Activated naive CD4-positive, alpha-beta T cell treated with Interleukin-2 at 50 U/mL for 16 hours (primary cell): ENCODE measurements around the gene SH3BGR.
"Not testable (repeated sequence)": the region's sequence is repeated elsewhere in the genome, so short reads cannot be mapped to it uniquely, and the experiment has no call there.

ENCODE experiments used
- DNase-seq: peaks from one replicate; pipeline ENCODE4 v3.0.0-alpha.2; 2020

Gene SH3BGR

GRCh38 chr21:39451332-39452206 is at the start of gene SH3BGR:
TSS of gene SH3BGR (plus strand) at chr21:39451970. CDS start at chr21:39452097, 127 bp downstream.
- DNase-seq = no peak

DNA sequence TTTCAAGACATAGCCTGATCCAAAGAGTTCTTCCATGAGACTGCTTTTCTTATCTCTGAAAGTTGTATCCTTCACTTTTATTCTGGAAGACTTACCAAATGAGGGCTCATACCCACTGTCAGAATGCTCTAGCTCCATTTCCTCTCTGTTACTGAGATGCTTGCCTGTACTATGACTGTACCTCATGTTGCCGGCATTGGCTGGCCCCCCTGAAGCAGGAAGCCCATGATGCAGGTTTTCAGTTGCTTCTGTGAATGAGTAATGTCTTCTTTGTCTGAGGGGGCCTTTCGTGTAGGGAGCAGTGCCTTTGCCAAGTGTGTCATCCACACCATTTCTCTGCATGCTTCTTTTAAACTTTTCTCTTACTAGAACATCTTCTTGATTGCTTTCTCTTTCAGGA is 45.7 kb upstream of the SH3BGR start:
- DNase-seq = no peak

DNA sequence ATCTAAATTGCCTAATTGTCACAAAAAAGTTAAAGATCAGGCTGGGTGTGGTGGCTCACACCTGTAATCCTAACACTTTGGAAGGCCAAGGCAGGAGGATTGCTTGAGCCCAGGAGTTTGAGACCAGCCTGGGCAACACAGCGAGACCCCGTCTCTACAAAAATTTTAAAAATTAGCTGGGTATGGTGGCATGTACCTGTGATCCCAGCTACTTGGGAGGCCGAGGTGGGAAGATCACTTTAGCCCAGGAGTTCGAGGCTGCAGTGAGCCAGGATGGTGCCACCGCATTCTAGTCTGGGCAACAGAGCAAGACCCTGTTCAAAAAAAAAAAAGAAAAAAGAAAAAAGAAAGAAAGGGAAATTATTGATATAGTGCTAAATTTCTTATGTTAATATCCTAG is 32.6 kb upstream of the SH3BGR start:
- DNase-seq = not testable (repeated sequence)

DNA sequence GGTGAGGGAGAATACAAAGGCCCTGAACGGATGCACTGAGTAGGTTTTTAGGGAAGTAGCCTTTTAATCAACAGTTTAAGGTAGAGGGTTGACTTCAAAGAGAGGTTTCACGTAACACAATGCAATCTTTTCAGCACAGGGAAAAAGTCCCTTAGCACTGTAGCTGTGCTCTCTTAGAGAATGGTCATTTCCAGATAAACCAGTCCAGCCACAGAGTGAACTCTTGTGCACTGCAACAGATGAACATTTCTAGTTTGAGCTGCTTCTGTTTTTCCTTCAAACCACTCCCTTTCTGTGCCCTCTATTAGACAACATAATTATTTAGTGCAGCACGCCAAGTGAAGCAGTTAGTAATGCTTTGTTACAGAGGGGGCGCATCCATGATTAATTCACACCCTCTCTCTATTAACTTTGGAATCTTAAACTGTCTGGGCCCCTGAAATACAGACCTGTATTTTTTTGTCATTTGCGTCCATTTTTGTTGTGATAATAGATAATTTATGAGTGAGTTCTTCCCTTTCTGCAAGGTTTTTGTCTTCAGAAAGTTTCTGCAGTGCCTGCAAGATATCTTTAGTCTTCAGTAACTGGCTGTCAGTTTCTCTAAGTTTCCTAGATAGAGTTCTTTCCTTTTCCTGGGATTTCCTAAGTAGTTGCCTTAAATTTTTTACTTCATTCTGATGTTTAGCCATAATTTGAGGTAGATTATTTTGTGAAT is 29.1 kb upstream of the SH3BGR start:
- DNase-seq = no peak

DNA sequence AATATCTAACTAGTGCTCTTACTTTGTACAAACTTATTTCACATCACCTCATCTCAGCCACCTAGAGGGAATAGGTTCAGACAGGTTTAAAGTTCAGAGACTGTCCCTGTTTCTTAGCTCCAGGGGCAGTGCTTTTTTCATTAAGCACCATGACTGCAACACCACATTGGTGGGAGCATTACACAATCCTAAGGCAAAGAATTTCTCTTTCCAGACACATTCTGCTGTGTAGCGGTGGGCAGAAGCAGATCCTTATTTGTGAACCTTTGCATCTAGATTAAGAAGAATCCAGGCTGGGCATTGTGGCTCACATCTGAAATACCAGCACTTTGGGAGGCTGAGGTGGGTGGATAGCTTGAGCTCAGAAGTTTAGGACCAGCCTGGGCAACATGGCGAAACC is 22.3 kb upstream of the SH3BGR start:
- no peak for DNase-seq

DNA sequence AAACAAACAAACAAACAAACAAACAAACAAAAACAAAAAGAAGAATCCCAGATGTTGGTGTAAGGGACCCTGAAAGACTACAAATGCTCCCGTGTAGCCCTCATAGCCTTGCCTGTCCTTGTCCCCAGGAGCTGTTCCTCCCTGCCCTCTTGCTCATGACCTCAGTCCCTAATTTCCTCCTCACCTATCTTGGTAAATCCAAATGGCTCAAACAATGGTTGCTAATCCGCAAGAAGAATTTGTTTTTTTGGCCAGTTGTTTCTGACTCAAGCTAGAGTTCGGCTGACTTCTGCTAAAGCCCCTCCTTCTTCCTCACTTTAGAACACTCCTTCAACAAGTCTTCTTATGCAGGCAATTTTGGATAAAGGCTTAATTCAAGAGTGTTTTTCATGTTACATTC is 21.8 kb upstream of the SH3BGR start:
- DNase-seq = no peak

- no peak for DNase-seq
These were observed 21.3 kb upstream of the SH3BGR start for GRCh38 chr21:39430457-39430856.

- DNase-seq = no peak
These were observed 20.8 kb upstream of the SH3BGR start for GRCh38 chr21:39430954-39431353.

DNA sequence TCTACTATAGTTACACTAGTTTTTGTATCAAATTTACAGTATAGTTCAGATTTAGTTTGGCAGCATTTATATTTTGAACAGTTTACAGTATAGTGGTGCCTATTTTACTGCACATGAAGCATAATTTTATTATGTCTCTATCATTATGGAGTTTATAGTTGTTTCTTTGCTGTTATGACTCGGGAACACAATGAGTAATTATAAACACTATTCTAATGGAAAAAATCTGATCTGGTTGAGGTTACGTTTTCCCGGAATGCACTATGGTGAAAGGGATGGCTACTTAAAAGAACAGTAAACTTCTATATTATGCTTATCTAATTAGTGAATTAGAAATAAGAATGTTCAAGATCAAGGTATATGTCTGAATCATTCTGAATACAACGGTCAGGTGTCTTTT is 16.8 kb upstream of the SH3BGR start:
- DNase-seq = no peak

DNA sequence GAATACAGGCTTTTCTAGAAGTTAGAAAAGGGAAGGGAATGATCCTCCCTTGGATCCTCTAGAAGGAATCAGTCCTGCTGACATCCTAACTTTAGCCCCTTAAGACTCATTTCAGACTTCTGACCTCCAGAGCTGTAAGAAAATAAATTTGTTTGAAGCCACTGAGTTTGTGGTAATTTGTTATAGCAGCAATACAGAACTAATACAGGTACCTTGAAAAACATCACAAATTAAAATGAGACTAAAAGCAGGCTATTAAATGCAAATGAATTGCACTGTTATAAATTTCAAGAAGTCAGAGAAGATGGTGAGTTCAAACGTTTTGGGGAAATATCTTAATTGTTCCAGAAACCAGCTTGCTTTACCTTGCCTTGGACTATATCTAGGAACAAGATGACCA is 12.5 kb upstream of the SH3BGR start:
- DNase-seq = no peak

DNA sequence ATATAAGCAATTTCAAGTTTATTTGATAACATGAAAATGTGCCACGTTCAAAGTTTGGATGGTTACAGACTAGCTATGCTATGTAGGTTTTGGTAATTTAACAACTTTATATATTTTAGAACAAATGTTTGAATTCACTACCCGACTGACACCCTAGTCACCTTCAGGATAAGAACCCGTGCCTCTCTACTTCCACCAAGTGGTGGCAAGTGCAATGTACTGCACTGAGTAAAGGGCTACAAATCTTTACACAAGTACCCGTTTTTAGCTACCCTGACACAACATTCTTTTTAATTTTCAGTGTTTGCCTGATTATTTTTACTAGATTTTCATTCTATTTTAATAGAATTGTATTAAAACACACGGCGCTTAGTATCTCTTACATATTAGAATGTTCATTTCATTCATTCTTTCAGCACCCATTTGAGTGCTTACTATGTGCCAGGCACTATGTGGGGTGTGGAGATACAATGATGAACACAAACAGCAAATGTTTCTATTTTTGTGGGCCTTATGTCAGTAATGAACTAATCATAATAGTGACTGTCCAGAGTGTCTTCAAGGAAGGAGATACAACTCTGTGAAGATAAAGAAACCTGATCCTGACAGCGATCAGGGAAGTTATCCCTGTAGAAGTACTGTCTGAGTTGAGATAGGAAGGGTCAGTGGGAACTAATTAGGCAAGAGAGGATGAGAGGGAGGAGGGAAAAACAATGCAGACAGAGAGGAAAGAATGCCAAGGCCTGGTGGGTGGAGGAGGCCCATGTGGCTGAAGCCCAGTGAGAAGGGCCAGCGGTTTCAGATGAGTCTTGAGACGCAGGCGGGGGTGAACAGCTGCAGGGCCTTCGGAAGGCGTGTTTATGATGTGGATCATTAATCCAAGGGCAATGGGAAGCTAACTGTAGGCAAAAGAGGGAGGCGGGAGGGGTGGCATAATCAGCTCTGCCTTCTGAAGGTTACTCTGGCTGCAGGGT is 10.0 kb upstream of the SH3BGR start:
- DNase-seq = peak; percentile 21

DNA sequence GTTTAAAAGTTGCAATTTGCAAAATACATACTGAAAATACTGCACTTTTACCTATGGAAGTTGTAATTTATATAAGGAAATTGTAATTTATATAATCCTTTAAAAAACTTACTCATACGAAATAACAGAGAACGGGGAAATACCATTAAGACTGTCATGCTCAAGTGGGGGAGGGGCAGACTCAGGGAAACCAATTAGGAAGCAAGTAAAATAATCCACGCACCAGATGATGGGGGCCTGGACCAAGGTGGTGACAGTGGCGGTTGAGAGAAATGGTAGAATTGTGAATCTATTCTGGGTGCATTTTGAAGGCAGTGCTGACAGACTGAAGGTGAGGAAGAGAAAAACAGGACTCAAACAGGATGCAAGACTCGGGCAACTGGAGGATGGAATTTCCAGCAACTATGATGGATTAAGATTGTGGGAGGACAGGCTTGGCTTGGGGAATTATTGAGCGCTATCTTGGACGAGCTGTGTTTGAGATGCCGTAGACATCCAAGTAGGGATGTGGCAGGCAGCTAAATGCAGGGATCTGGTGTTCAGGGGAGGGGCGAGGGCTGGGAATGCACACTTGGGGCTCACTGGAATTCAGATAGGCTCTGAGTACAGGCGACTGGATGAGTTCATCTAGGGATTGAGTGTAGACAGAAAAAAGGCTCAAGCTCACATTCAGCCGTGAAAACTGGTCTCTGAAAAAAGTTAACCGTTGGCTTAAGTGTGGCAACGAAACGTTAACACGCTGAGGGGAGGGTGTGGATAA is 7.2 kb upstream of the SH3BGR start:
- DNase-seq = no peak

DNA sequence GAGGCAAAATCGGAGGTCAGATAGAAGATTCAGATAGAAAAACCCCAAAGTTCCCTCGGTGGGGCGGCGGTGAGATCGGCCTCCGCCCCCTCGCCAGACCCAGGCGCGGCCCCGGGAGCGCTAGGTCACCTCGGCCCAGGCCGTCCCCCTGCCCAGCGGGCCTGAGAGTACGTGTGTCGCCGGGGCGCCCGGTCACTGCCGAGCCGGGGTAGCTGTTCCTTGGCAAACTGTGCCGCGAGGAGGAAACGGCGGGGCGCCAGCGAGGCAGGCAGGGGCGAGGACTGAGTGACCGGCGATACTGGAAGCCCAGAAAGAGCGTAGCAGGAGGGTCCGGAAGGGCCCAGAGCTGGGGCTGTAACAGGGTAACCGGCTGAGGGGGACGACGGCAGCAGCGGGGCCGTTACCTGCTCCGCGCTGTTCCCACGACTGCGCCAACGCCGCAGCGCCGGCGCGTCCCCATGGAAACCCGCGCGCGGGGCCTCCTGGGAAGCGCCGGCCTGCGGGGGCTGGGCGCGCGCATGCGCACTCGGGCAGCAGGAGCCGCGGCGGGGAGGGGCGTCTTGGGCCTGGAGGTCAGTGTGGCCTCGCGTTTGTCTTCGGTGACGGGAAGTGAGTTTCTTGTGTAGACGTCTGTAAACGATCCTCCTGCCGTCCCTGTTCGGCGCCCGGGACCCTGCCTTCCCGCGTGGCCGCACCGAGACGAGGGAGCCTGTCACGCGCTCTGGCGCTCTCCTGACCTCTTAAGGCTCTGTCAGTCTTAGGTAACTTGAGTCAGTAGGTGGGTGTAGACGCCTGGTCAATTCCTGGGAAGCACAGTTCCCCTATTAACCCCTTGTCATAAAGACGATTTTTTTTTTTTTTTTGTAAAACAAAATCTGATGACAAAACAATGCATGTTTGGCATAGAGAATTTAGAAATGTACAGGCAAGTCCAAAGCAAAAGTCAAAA is 6.2 kb upstream of the SH3BGR start, which contains the start of gene LCA5L:
TSS of gene LCA5L (minus strand) at position 458 of the 949 bp plus-strand sequence. CDS start 17,285 bp downstream, outside the sequence.
- peak; percentile 90 for DNase-seq

- DNase-seq = no peak
These were observed 4.5 kb upstream of the SH3BGR start for GRCh38 chr21:39447264-39447663.

DNA sequence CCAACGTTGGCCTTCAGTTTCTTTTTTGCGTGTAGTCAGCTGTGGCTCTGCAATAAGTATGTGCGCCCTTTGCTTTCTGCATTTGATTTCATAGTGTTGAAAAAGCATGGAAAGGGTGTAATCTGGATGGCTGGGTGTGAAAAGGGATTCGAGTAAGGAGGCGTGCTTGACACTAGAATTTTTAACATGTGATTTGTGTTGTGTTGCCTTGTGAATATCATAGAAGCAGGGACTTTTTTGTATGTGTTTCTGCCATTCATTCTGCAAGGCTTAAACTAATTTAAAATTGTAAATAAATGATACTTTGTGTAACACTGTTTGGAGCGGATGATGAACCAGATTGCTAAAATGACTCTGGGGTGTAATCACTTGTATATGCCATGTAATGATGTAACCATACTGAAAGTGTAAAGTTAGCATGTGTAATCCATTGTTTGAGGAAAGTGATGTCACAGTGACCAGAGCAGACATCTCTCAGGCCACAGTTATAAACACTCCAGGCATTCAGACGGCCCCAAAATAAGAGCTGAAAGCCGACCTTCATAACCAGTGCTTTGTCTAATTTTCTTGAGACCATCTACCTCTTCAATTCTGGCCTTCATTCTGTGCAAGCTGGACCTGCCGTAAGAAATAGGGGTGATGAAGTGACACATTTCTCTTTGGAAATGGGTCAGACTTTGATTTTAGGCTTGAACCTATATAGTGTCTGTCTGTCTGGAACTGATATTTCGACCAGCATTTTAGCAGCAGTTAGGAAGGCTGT is 618 bp downstream of the SH3BGR start:
- DNase-seq = no peak

- no peak for DNase-seq
These were observed 1.2 kb downstream of the SH3BGR start for GRCh38 chr21:39452970-39453342.

- no peak for DNase-seq
These were observed 1.9 kb downstream of the SH3BGR start for GRCh38 chr21:39453571-39454179.

- DNase-seq = no peak
These were observed 3.3 kb downstream of the SH3BGR start for GRCh38 chr21:39454949-39455668.

- DNase-seq = no peak
These were observed 4.9 kb downstream of the SH3BGR start for GRCh38 chr21:39456665-39457064.
